Osteoblast (primary cell): ENCODE data around the gene PRSS27. TPM values are rescaled to one million over a fixed set of nuclear protein-coding genes. Genes with fewer than 3 reads are reported as not detected.

Source experiments
- DNase-seq: peaks from one replicate; pipeline ENCODE4 v3.0.0; 2011; ENCODE audit warnings: low spot score, mixed read lengths; ENCODE audit not compliant: insufficient read length; ENCODE audit errors: missing footprints
- H2AFZ ChIP-seq: 2 replicates; pipeline ENCODE4 v1.6.0; 2011; ENCODE audit warnings: mild to moderate bottlenecking, low read length
- H3K27ac ChIP-seq: 2 replicates; pipeline ENCODE4 v1.5.1; 2011; ENCODE audit warnings: mild to moderate bottlenecking, low read depth, low read length, moderate library complexity
- H3K27me3 ChIP-seq: 2 replicates; pipeline ENCODE4 v1.6.0; 2012; ENCODE audit warnings: mild to moderate bottlenecking, control low read depth, inconsistent platforms, low read length, moderate library complexity; ENCODE audit not compliant: insufficient read depth
- H3K36me3 ChIP-seq: 2 replicates; pipeline ENCODE4 v1.5.1; 2011; ENCODE audit warnings: mild to moderate bottlenecking, low read length, control low read depth, moderate library complexity; ENCODE audit not compliant: insufficient read depth
- H3K4me1 ChIP-seq: 2 replicates; pipeline ENCODE4 v1.5.1; 2011; ENCODE audit warnings: mild to moderate bottlenecking, low read length, control low read depth, moderate library complexity; ENCODE audit not compliant: insufficient read depth
- H3K4me2 ChIP-seq: 2 replicates; pipeline ENCODE4 v1.6.0; 2011; ENCODE audit warnings: mild to moderate bottlenecking, low read length; ENCODE audit not compliant: insufficient read depth
- H3K4me3 ChIP-seq: fragments of 200-600 bp; sonication (generic); 3 replicates; pipeline ENCODE4 v1.5.1; 2012; ENCODE audit warnings: mild to moderate bottlenecking, low read length, inconsistent platforms; ENCODE audit not compliant: insufficient read depth
- H3K79me2 ChIP-seq: 2 replicates; pipeline ENCODE4 v1.6.0; 2012; ENCODE audit warnings: mild to moderate bottlenecking, low read length, control low read depth, inconsistent platforms; ENCODE audit not compliant: insufficient read depth
- H3K9me3 ChIP-seq: 2 replicates; pipeline ENCODE4 v1.5.1; 2011; ENCODE audit warnings: low read depth, low read length, control low read depth
- H4K20me1 ChIP-seq: 2 replicates; pipeline ENCODE4 v1.6.0; 2012; ENCODE audit warnings: mild to moderate bottlenecking, low read length, control low read depth; ENCODE audit not compliant: insufficient read depth
- total RNA-seq: library from RNA; depleted of rRNA; stranded (reverse); fragments of >200 nt; gene quantifications from 2 replicates; pipeline ENCODE4 v1.2.3, GENCODE V29; 2012
- TF ChIP-seq, protein P1 (sequence below): IDR thresholded peaks from 2 replicates; pipeline ENCODE4 v1.5.1; 2011; ENCODE audit warnings: mild to moderate bottlenecking, low read depth, low read length, moderate library complexity; ENCODE audit errors: extremely low read depth

The PRSS27 gene
- total RNA-seq, 1 donor: 2.5 TPM

DNA sequence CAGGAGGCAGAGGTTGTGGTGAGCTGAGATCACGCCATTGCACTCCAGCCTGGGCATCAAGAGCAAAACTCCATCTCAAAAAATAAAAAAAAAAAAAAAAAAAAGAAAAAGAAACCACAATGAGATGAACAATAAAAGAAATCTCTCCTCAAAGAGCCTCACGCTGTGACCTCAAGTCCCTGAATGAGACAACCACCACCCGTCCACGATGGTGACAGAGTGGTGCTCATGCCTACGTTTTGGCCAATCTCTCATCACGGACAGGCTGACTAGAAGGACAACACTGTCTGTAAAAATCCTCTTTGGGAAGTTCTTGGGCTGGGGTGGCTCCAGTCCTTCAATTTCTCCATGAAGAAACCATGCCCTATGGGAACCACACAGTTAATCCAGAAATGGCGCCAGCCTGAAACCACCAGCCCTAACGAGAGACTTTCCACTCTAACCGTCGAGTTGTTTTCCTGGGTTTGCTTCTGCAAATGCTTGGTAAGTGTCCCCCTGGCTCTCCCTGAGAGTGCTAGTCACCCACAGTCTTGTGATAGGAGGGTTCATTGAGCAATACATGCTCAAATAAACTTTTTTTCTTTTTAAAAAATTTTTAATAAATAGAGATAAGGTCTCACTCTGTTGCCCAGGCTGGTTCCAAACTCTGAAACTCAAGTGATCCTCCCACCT, 15.0 kb upstream of the PRSS27 start:
- H3K79me2 ChIP-seq: no peaks in the 10 kb centered on the region
- no peak overlapping the region for H3K27ac ChIP-seq
- H3K4me1 ChIP-seq: no peaks in the 10 kb centered on the region
- DNase-seq: peak; percentile 89
- no peak overlapping the region for H3K4me3 ChIP-seq
- H2AFZ ChIP-seq: no peak overlapping the region
- peaks cover 14% of the 10 kb centered on the region for H3K27me3 ChIP-seq
- no peaks in the 10 kb centered on the region for H4K20me1 ChIP-seq
- no peak overlapping the region for H3K4me2 ChIP-seq
- no peaks in the 10 kb centered on the region for H3K9me3 ChIP-seq
- TF ChIP-seq, protein P1, sequence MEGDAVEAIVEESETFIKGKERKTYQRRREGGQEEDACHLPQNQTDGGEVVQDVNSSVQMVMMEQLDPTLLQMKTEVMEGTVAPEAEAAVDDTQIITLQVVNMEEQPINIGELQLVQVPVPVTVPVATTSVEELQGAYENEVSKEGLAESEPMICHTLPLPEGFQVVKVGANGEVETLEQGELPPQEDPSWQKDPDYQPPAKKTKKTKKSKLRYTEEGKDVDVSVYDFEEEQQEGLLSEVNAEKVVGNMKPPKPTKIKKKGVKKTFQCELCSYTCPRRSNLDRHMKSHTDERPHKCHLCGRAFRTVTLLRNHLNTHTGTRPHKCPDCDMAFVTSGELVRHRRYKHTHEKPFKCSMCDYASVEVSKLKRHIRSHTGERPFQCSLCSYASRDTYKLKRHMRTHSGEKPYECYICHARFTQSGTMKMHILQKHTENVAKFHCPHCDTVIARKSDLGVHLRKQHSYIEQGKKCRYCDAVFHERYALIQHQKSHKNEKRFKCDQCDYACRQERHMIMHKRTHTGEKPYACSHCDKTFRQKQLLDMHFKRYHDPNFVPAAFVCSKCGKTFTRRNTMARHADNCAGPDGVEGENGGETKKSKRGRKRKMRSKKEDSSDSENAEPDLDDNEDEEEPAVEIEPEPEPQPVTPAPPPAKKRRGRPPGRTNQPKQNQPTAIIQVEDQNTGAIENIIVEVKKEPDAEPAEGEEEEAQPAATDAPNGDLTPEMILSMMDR: no peak
- no peaks in the 10 kb centered on the region for H3K36me3 ChIP-seq

DNA sequence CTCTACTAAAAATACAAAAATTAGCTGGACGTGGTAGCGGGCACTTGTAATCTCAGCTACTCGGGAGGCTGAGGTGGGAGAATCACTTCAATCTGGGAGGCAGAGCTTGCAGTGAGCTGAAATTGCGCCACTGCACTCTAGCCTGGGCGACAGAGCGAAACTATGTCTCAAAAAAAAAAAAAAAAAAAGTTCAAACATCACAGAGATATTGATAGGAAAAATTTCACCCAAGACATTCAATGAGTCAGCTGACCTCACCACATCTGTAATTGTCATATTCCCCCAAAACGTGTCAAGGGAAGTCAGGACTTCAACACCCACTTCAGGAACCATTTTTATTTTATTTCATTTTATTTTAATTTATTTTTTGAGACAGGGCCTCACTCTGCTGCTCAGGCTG, 8.0 kb upstream of the PRSS27 start:
- Histone ChIP-seq H3K79me2 (no peaks in the 10 kb centered on the region), H3K9me3 (no peaks in the 10 kb centered on the region), H3K27me3 (peaks cover 16% of the 10 kb centered on the region), H4K20me1 (no peaks in the 10 kb centered on the region), H2AFZ (no peak overlapping the region), H3K27ac (no peak overlapping the region), H3K36me3 (no peaks in the 10 kb centered on the region), H3K4me1 (no peaks in the 10 kb centered on the region), H3K4me2 (no peak overlapping the region), H3K4me3 (no peak overlapping the region)
- TF ChIP-seq, protein P1: no peak
- DNase-seq: no peak

DNA sequence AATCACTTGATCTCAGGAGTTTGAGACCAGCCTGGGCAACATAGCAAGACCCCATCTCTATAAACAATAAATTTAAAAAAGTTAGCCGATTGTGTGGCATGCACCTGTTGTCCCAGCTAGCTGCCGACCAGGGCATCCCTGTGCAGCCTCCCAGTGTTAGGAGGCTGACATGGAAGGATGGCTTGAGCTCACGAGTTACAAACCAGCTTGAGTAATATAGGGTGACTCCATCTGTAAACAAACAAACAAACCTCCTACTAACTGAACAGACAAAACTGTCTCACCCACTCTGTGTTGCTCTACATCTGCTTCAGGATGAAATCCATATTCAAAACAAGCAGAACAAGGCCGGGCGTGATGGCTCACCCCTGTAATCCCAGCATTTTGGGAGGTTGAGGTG, 6.9 kb upstream of the PRSS27 start:
- peaks cover 16% of the 10 kb centered on the region for H3K27me3 ChIP-seq
- no peaks in the 10 kb centered on the region for H4K20me1 ChIP-seq
- no peaks in the 10 kb centered on the region for H3K79me2 ChIP-seq
- H3K4me1 ChIP-seq: no peaks in the 10 kb centered on the region
- H2AFZ ChIP-seq: no peak overlapping the region
- H3K27ac ChIP-seq: no peak overlapping the region
- no peak for DNase-seq
- H3K4me3 ChIP-seq: no peak overlapping the region
- no peak overlapping the region for H3K4me2 ChIP-seq
- H3K9me3 ChIP-seq: no peaks in the 10 kb centered on the region
- no peaks in the 10 kb centered on the region for H3K36me3 ChIP-seq
- TF ChIP-seq, protein P1: no peak

DNA sequence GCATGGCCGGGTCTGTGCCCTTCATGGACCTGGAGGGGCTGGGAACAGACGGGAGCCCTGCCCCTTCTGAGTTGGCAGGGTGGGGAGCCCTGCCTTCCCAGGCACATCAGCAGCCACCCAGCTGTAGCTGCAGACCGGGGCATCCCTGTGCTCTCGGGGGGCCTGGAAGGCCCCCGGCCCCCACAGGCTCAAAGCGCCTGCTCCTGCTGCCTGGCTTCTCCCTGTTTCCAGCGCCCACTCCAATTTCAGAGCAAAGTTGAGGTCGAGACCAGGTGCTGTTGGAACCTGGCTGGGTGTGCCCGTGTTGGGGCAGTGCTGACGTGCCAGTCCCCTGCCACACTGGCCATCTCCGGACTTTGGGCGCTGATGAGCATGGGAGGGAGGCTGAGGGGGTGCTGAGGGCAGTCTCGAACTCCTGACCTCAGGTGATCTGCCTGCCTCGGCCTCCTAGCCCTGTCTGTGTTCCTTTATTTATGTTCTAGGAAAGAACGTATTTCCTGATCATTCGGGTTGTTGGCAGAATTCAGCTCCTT, 4.9 kb upstream of the PRSS27 start:
- H3K27me3 ChIP-seq: peaks cover 6% of the 10 kb centered on the region
- no peaks in the 10 kb centered on the region for H3K4me1 ChIP-seq
- TF ChIP-seq, protein P1: no peak
- no peak overlapping the region for H3K27ac ChIP-seq
- H4K20me1 ChIP-seq: no peaks in the 10 kb centered on the region
- no peaks in the 10 kb centered on the region for H3K79me2 ChIP-seq
- no peaks in the 10 kb centered on the region for H3K9me3 ChIP-seq
- H2AFZ ChIP-seq: no peak overlapping the region
- no peaks in the 10 kb centered on the region for H3K36me3 ChIP-seq
- peak; percentile 54 for DNase-seq
- H3K4me3 ChIP-seq: no peak overlapping the region
- no peak overlapping the region for H3K4me2 ChIP-seq
